HG03196 (cell line): ENCODE data around the gene GNAS.
"Not testable (repeated sequence)": the region's sequence is repeated elsewhere in the genome, so short reads cannot be mapped to it uniquely, and the experiment has no call there.

Source experiments
- ATAC-seq: cut with Tn5 transposase; IDR thresholded peaks from one replicate; pipeline ENCODE4 v1.9.1; 2021; ENCODE audit not compliant: unreplicated experiment

Gene GNAS

GRCh38 chr20:58826271-58826670 is 26.2 kb upstream of the GNAS start:
- no peak for ATAC-seq

- no peak for ATAC-seq
Measured at GRCh38 chr20:58828136-58828535, 24.4 kb upstream of the GNAS start.

- ATAC-seq: not testable (repeated sequence)
Measured at GRCh38 chr20:58828804-58829203, 23.7 kb upstream of the GNAS start.

- no peak for ATAC-seq
Measured at GRCh38 chr20:58829531-58829941, 23.0 kb upstream of the GNAS start.

GRCh38 chr20:58832457-58832856 is 20.1 kb upstream of the GNAS start:
- ATAC-seq: no peak

GRCh38 chr20:58833921-58834320 is 18.6 kb upstream of the GNAS start:
- ATAC-seq: no peak

- no peak for ATAC-seq
Measured at GRCh38 chr20:58835231-58835630, 17.3 kb upstream of the GNAS start.

GRCh38 chr20:58836616-58837204 is 15.8 kb upstream of the GNAS start:
- no peak for ATAC-seq

GRCh38 chr20:58837717-58838116 is 14.8 kb upstream of the GNAS start:
- ATAC-seq: no peak

- ATAC-seq: no peak
Measured at GRCh38 chr20:58838174-58838573, 14.3 kb upstream of the GNAS start.

- ATAC-seq: no peak
Measured at GRCh38 chr20:58839474-58839874, 13.0 kb upstream of the GNAS start.

GRCh38 chr20:58839991-58840747 is 12.3 kb upstream of the GNAS start:
- no peak for ATAC-seq

GRCh38 chr20:58840816-58841538 is 11.5 kb upstream of the GNAS start:
- no peak for ATAC-seq

- ATAC-seq: no peak
Measured at GRCh38 chr20:58841539-58842264, 10.8 kb upstream of the GNAS start.

- ATAC-seq: no peak
Measured at GRCh38 chr20:58842276-58842675, 10.2 kb upstream of the GNAS start.

- ATAC-seq: no peak
Measured at GRCh38 chr20:58843128-58843556, 9.4 kb upstream of the GNAS start.

GRCh38 chr20:58845706-58846105 is 6.8 kb upstream of the GNAS start:
- ATAC-seq: no peak

GRCh38 chr20:58847463-58847862 is 5.1 kb upstream of the GNAS start:
- ATAC-seq: no peak

GRCh38 chr20:58850693-58851174 is 1.8 kb upstream of the GNAS start, which contains the start of gene GNAS-AS1:
GNAS-AS1 (minus strand) TSS chr20:58850902.
- ATAC-seq: peak; percentile 76

GRCh38 chr20:58851221-58851968 is 1.1 kb upstream of the GNAS start:
- ATAC-seq: no peak
